ENCODE measurements around the gene IGSF3.
"Not testable (repeated sequence)": the region's sequence is repeated elsewhere in the genome, so short reads cannot be mapped to it uniquely, and the experiment has no call there.

DNA sequence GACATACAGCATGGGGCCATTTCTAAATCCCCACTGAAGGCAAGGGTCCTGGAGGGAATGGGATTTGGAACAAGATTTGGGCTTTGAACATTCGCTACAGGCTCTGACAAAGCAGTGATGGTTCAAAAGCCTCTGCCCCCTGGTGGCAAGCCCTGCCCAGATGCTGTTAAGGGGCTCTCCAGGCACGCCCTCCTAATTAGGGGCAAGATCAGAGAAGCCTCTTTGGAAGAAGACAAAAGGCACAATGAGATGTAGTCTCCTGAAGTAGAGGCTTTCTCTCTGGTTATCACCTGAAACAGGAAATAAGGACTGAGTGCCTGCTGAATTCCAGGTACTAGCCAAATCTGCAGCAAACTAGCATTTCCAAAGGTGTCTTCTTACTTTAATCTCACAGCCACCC, 37.5 kb downstream of the IGSF3 start:
- TF ChIP-seq, protein P1, sequence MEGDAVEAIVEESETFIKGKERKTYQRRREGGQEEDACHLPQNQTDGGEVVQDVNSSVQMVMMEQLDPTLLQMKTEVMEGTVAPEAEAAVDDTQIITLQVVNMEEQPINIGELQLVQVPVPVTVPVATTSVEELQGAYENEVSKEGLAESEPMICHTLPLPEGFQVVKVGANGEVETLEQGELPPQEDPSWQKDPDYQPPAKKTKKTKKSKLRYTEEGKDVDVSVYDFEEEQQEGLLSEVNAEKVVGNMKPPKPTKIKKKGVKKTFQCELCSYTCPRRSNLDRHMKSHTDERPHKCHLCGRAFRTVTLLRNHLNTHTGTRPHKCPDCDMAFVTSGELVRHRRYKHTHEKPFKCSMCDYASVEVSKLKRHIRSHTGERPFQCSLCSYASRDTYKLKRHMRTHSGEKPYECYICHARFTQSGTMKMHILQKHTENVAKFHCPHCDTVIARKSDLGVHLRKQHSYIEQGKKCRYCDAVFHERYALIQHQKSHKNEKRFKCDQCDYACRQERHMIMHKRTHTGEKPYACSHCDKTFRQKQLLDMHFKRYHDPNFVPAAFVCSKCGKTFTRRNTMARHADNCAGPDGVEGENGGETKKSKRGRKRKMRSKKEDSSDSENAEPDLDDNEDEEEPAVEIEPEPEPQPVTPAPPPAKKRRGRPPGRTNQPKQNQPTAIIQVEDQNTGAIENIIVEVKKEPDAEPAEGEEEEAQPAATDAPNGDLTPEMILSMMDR (conservative IDR thresholded peaks at IDR 0.05 in 1 of 2, IDR thresholded peaks at IDR 0.05 in 1 of 2; ENCODE audit: extremely low read depth in 1 of 2, insufficient read depth in 1 of 2, low read depth in 1 of 2, low read length in 2 of 2) = not testable (repeated sequence)
- not testable (repeated sequence) for TF ChIP-seq EZH2 (IDR thresholded peaks at IDR 0.05; ENCODE audit: borderline replicate concordance, low read length)
